Endothelial cell of umbilical vein (primary cell): ENCODE data around the gene CMSS1. TPM values are rescaled to one million over a fixed set of nuclear protein-coding genes. Genes with fewer than 3 reads are reported as not detected.

Source experiments
- BruUV-seq: library from RNA; stranded (reverse); fragments of 400-500 nt; replicated peaks from 2 replicates; lab custom pipeline; 2021; lab: Mats Ljungman, UMichigan
- CTCF ChIA-PET: fragments of 300-600, 350-600 bp; sonication (Branson Sonifier 250); formaldehyde crosslinking; loops from one replicate; lab custom pipeline; 2021; ENCODE audit warnings: antibody characterized with exemption, inconsistent platforms; lab: Charles Lee
- POLR2A ChIA-PET: fragments of 300-600, 350-600 bp; sonication (Branson Sonifier 250); formaldehyde crosslinking; loops from one replicate; lab custom pipeline; 2021; ENCODE audit warnings: antibody characterized with exemption, inconsistent platforms; lab: Charles Lee
- DNase-seq: peaks from one replicate; pipeline ENCODE4 v3.0.0-alpha.2; 2011; ENCODE audit warnings: low read depth, low spot score
- FAIRE-seq: peaks from 2 replicates; lab custom pipeline; 2011; peaks lifted over from hg19 to GRCh38; lab: Jason Lieb, UNC
- H2AFZ ChIP-seq: 2 replicates; pipeline ENCODE4 v1.6.0; 2012; ENCODE audit warnings: low read depth, low read length, control low read depth, inconsistent platforms
- H3K27ac ChIP-seq: 2 replicates; pipeline ENCODE4 v1.5.1; 2011; ENCODE audit warnings: low read depth, mild to moderate bottlenecking, control low read depth, low read length, moderate library complexity; ENCODE audit not compliant: insufficient read depth
- H3K27me3 ChIP-seq, 2 experiments: 2 replicates each; pipeline versions ENCODE4 v1.6.0 to v1.6.1; 2011; ENCODE audit warnings: low read length in 2 of 2, mixed read lengths in 1 of 2; ENCODE audit not compliant: control insufficient read depth in 2 of 2, insufficient read depth in 2 of 2
- H3K36me3 ChIP-seq, 2 experiments: 2 replicates in 1 of 2; 3 replicates in 1 of 2; pipeline ENCODE4 v1.5.1; 2011; ENCODE audit warnings: low read length in 2 of 2, mild to moderate bottlenecking in 1 of 2, moderate library complexity in 1 of 2; ENCODE audit not compliant: control insufficient read depth in 2 of 2, insufficient read depth in 2 of 2; ENCODE audit errors: extremely low read depth in 1 of 2
- H3K4me1 ChIP-seq: 3 replicates; pipeline ENCODE4 v1.5.1; 2011; ENCODE audit warnings: mild to moderate bottlenecking, low read length; ENCODE audit not compliant: control insufficient read depth, insufficient read depth; ENCODE audit errors: extremely low read depth
- H3K4me2 ChIP-seq: 2 replicates; pipeline ENCODE4 v1.6.1; 2011; ENCODE audit warnings: low read length, control low read depth, mixed read lengths; ENCODE audit not compliant: insufficient read depth
- H3K4me3 ChIP-seq, 3 experiments: fragments of 200-600 bp in 1 of 3; sonication (generic), shearing (Covaris generic) in 1 of 3; replicated peaks in 1 of 3; 2 replicates each; pipeline ENCODE4 v1.5.1; 2011 to 2016; ENCODE audit warnings: control low read depth in 3 of 3, low read length in 3 of 3, mild to moderate bottlenecking in 2 of 3, inconsistent platforms in 1 of 3, low read depth in 1 of 3, moderate library complexity in 1 of 3; ENCODE audit not compliant: insufficient read depth in 1 of 3
- H3K79me2 ChIP-seq: 2 replicates; pipeline ENCODE4 v1.6.0; 2012; ENCODE audit warnings: low read length, inconsistent platforms; ENCODE audit not compliant: control insufficient read depth, insufficient read depth
- H3K9ac ChIP-seq: replicated peaks from 2 replicates; pipeline ENCODE3; 2011; ENCODE audit warnings: low read length, control low read depth; ENCODE audit not compliant: insufficient read depth; ENCODE audit errors: extremely low read depth
- H3K9me1 ChIP-seq: replicated peaks from 3 replicates; pipeline ENCODE4 v1.6.0; 2011; ENCODE audit warnings: mild to moderate bottlenecking, low read length; ENCODE audit not compliant: control insufficient read depth, insufficient read depth; ENCODE audit errors: extremely low read depth
- H3K9me3 ChIP-seq: replicated peaks from 2 replicates; pipeline ENCODE4 v1.5.1; 2012; ENCODE audit warnings: low read length, inconsistent platforms; ENCODE audit not compliant: control insufficient read depth, insufficient read depth
- H4K20me1 ChIP-seq: replicated peaks from 2 replicates; pipeline ENCODE3; 2011; ENCODE audit warnings: mild to moderate bottlenecking, low read length; ENCODE audit not compliant: control insufficient read depth, insufficient read depth; ENCODE audit errors: extremely low read depth
- CTCF ChIP-seq, 2 donors: IDR thresholded peaks; 1 replicate in 1 of 2; 2 replicates in 1 of 2; pipeline ENCODE4 v1.5.1; 2011; ENCODE audit warnings: low read length in 2 of 2, mild to moderate bottlenecking in 2 of 2, moderate library complexity in 2 of 2, control low read depth in 1 of 2, inconsistent platforms in 1 of 2, low read depth in 1 of 2; ENCODE audit not compliant: insufficient read depth in 1 of 2; ENCODE audit errors: extremely low read depth in 1 of 2
- EZH2 ChIP-seq: IDR thresholded peaks from 2 replicates; pipeline ENCODE4 v1.6.1; 2012; ENCODE audit warnings: borderline replicate concordance, low read depth, mild to moderate bottlenecking, moderate library complexity, low read length, inconsistent platforms; ENCODE audit not compliant: severe bottlenecking
- MAX ChIP-seq: IDR thresholded peaks from 2 replicates; pipeline ENCODE4 v1.6.1; 2011; ENCODE audit not compliant: insufficient read depth, insufficient read length
- MYC ChIP-seq: IDR thresholded peaks from one replicate; pipeline ENCODE4 v1.6.1; 2011; ENCODE audit warnings: mild to moderate bottlenecking, low read depth, low read length
- POLR2A ChIP-seq: IDR thresholded peaks from 2 replicates; pipeline ENCODE4 v1.6.1; 2012; ENCODE audit warnings: low read depth, mild to moderate bottlenecking, control low read depth, low read length
- dilution Hi-C: fragments of 300-500 bp; cut with MboI; formaldehyde crosslinking; loops from one replicate; pipeline ENCODE4 v1.15.0; 2019; ENCODE audit warnings: low sequenced_read_pairs; ENCODE audit not compliant: extremely low pct_ligation_motif_present
- intact Hi-C: fragments of 100-400 bp; cut with micrococcal nuclease; formaldehyde crosslinking; loops from one replicate; pipeline ENCODE4 v1.10.0; 2022
- polyA plus RNA-seq, 4 experiments: library from polyadenylated mRNA; depleted of rRNA in 3 of 4; stranded (reverse) in 3 of 4; unstranded in 1 of 4; fragments of >200 nt; gene quantifications; 2 replicates each; pipeline versions ENCODE4 v1.2.1 to v1.2.3, GENCODE V29; 2011 to 2012; ENCODE audit warnings: missing spikeins in 1 of 4
- total RNA-seq: library from RNA; stranded (reverse); gene quantifications from 2 replicates; pipeline ENCODE4 v1.2.3, GENCODE V29; 2021

CMSS1 gene
- total and polyA plus RNA-seq, 2 donors (not counting 3 experiments of a cell fraction or from before 2014, with no cell fraction given), result 9.7 to 60.6 TPM

- DNase-seq, result peak; percentile 49
- no peak overlapping the region for H3K9ac ChIP-seq
- no peak overlapping the region for H2AFZ ChIP-seq
- H3K27me3 ChIP-seq, result no peaks in the 10 kb centered on the region
- BruUV-seq, result no TSS peak
- intact Hi-C loops, result no loop called here
- H3K27ac ChIP-seq, result no peak overlapping the region
- no peak overlapping the region for H3K4me2 ChIP-seq
- FAIRE-seq, result peak; percentile 49
- ChIA-PET CTCF (interaction anchor here (0.7 to 2.2 kb wide), 10 partner anchors 9 to 744 kb away, joined by 3 to 21 read pairs (median 4); partner anchors contain the start of gene TBC1D23), POLR2A (no interaction called here)
- H3K4me3 ChIP-seq, result no peak overlapping the region
- dilution Hi-C loops, result no loop called here
- H4K20me1 ChIP-seq, result peaks cover 5% of the 10 kb centered on the region
- peaks cover 14% of the 10 kb centered on the region for H3K4me1 ChIP-seq
- no peaks in the 10 kb centered on the region for H3K9me1 ChIP-seq
- H3K79me2 ChIP-seq, result peaks cover 31% of the 10 kb centered on the region
- no peaks in the 10 kb centered on the region for H3K9me3 ChIP-seq
- no peak for TF ChIP-seq POLR2A
- no peak for TF ChIP-seq CTCF (IDR thresholded peaks at IDR 0.05; ENCODE audit: extremely low read depth in 1 of 2, insufficient read depth in 1 of 2, low read depth in 1 of 2, low read length in 2 of 2)
- TF ChIP-seq EZH2, result no peak
- no peak for TF ChIP-seq MAX
- TF ChIP-seq MYC, result no peak
- H3K36me3 ChIP-seq, result peaks cover 0 to 5% of the 10 kb centered on the region in 2 experiments
Measured at GRCh38 chr3:99846477-99847160, 29.0 kb downstream of the CMSS1 start.
